ENCODE results near the gene MDH1B.

The MDH1B gene

DNA sequence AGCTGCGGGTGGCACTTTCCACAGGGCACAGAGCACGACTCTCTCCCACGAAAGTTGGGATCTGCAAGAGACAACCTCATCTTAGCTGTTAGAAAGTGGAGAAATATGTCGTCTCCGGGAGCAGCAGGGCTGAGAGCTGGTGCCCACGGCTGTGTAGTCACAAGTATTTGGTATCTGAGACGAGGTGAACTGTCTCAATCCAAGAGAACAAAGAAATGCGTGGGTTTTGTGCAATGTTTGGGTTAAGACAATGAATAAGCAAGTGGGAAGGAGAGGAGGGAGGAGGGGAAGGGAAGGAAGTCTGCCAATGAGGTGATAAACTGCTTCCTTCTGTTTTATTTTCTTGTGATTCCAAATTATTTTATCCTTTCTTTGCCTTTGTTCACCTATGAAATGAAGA, 65.0 kb downstream of the MDH1B start:
- in situ Hi-C loops (cut with HindIII; ENCODE audit: low pct_ligation_motif_present, low sequenced_read_pairs) = no loop called here
- Histone ChIP-seq H3K36me3 (replicated peaks) (no peaks in the 10 kb centered on the region), H3K27ac (no peak overlapping the region), H3K27me3 (replicated peaks) (no peaks in the 10 kb centered on the region), H3K4me3 (ENCODE audit: low read depth, low read length) (no peak overlapping the region)
- no peak for DNase-seq
- TF ChIP-seq CTCF (IDR thresholded peaks at IDR 0.05; ENCODE audit: low read depth, low read length, missing control alignments) = no peak

- Histone ChIP-seq H3K4me3 (ENCODE audit: low read depth, low read length) (no peak overlapping the region), H3K36me3 (replicated peaks) (no peaks in the 10 kb centered on the region), H3K27me3 (replicated peaks) (no peaks in the 10 kb centered on the region), H3K27ac (no peak overlapping the region)
- TF ChIP-seq CTCF (IDR thresholded peaks at IDR 0.05; ENCODE audit: low read depth, low read length, missing control alignments) = no peak
- DNase-seq = no peak
- in situ Hi-C loops (cut with HindIII; ENCODE audit: low pct_ligation_motif_present, low sequenced_read_pairs) = no loop called here
Measured at GRCh38 chr2:206698811-206699210, 66.3 kb downstream of the MDH1B start.

- TF ChIP-seq CTCF (IDR thresholded peaks at IDR 0.05; ENCODE audit: low read depth, low read length, missing control alignments) = no peak
- DNase-seq = no peak
- no peaks in the 10 kb centered on the region for H3K36me3 ChIP-seq (replicated peaks)
- in situ Hi-C loops (cut with HindIII; ENCODE audit: low pct_ligation_motif_present, low sequenced_read_pairs) = no loop called here
- H3K27ac ChIP-seq = no peak overlapping the region
- no peak overlapping the region for H3K4me3 ChIP-seq (ENCODE audit: low read depth, low read length)
- H3K27me3 ChIP-seq (replicated peaks) = no peaks in the 10 kb centered on the region
Measured at GRCh38 chr2:206696910-206697309, 68.2 kb downstream of the MDH1B start.

- H3K27me3 ChIP-seq (replicated peaks) = no peaks in the 10 kb centered on the region
- H3K36me3 ChIP-seq (replicated peaks) = no peaks in the 10 kb centered on the region
- peak; percentile 54 for TF ChIP-seq CTCF (IDR thresholded peaks at IDR 0.05; ENCODE audit: low read depth, low read length, missing control alignments)
- H3K4me3 ChIP-seq (ENCODE audit: low read depth, low read length) = no peak overlapping the region
- in situ Hi-C loops (cut with HindIII; ENCODE audit: low pct_ligation_motif_present, low sequenced_read_pairs) = no loop called here
- H3K27ac ChIP-seq = no peak overlapping the region
- DNase-seq = peak; percentile 49
Measured at GRCh38 chr2:206693399-206694137, 71.6 kb downstream of the MDH1B start.

GRCh38 chr2:206692971-206693370, 72.2 kb downstream of the MDH1B start:
- no peaks in the 10 kb centered on the region for H3K36me3 ChIP-seq (replicated peaks)
- no peak overlapping the region for H3K27ac ChIP-seq
- no peak for TF ChIP-seq CTCF (IDR thresholded peaks at IDR 0.05; ENCODE audit: low read depth, low read length, missing control alignments)
- in situ Hi-C loops (cut with HindIII; ENCODE audit: low pct_ligation_motif_present, low sequenced_read_pairs) = no loop called here
- no peak for DNase-seq
- no peaks in the 10 kb centered on the region for H3K27me3 ChIP-seq (replicated peaks)
- no peak overlapping the region for H3K4me3 ChIP-seq (ENCODE audit: low read depth, low read length)

DNA sequence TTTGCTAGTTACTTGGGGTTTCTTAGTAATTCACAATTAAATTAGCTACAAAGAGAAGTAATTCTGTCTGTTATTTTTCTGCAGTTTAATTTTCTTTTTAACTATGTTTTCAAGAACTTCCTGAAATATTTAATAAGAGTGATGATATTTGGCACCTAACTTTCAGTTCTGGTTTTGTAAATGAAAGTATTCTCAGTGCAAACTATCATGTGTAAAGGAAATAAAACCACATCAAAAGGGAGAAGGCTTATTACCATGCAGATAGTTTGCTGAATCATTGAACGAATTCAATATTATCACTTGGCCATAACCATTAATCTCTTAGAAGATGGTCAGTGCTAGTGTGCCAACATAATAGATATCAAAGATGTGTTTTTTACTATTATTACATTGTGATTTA, 76.1 kb downstream of the MDH1B start:
- H3K27ac ChIP-seq = no peak overlapping the region
- H3K36me3 ChIP-seq (replicated peaks) = no peaks in the 10 kb centered on the region
- DNase-seq = no peak
- no peak for TF ChIP-seq CTCF (IDR thresholded peaks at IDR 0.05; ENCODE audit: low read depth, low read length, missing control alignments)
- in situ Hi-C loops (cut with HindIII; ENCODE audit: low pct_ligation_motif_present, low sequenced_read_pairs) = no loop called here
- no peaks in the 10 kb centered on the region for H3K27me3 ChIP-seq (replicated peaks)
- no peak overlapping the region for H3K4me3 ChIP-seq (ENCODE audit: low read depth, low read length)

All from brain microvascular endothelial cell (primary cell).